GM12864 (cell line): ENCODE measurements around the gene STX1B.

ENCODE experiments used
- DNase-seq: peaks from one replicate; pipeline ENCODE4 v3.0.0-alpha.2; 2011; ENCODE audit warnings: low read depth
- H3K4me3 ChIP-seq: 2 replicates; pipeline ENCODE4 v1.5.1; 2011; ENCODE audit warnings: mild to moderate bottlenecking, low read depth, low read length, control low read depth
- CTCF ChIP-seq: IDR thresholded peaks from 2 replicates; pipeline ENCODE4 v1.5.1; 2011; ENCODE audit warnings: low read depth, mild to moderate bottlenecking, moderate library complexity, low read length, control low read depth, inconsistent platforms; ENCODE audit errors: missing control alignments

STX1B gene

GRCh38 chr16:30966033-30966619, 44.3 kb downstream of the STX1B start:
- no peak for TF ChIP-seq CTCF
- no peak for DNase-seq
- no peak overlapping the region for H3K4me3 ChIP-seq

- no peak overlapping the region for H3K4me3 ChIP-seq
- no peak for DNase-seq
- TF ChIP-seq CTCF: no peak
Observed at GRCh38 chr16:30965436-30965835, 45.0 kb downstream of the STX1B start.

GRCh38 chr16:30964574-30965226, 45.7 kb downstream of the STX1B start:
- no peak for TF ChIP-seq CTCF
- no peak for DNase-seq
- H3K4me3 ChIP-seq: no peak overlapping the region

- H3K4me3 ChIP-seq: no peak overlapping the region
- no peak for DNase-seq
- no peak for TF ChIP-seq CTCF
Observed at GRCh38 chr16:30963925-30964511, 46.4 kb downstream of the STX1B start.

- DNase-seq: no peak
- no peak for TF ChIP-seq CTCF
- H3K4me3 ChIP-seq: no peak overlapping the region
Observed at GRCh38 chr16:30961384-30961783, 49.1 kb downstream of the STX1B start.

GRCh38 chr16:30958175-30959079, 52.0 kb downstream of the STX1B start:
- no peak for DNase-seq
- peak overlapping the region; percentile 69 for H3K4me3 ChIP-seq
- TF ChIP-seq CTCF: no peak
